H1 (cell line): Measurements from ENCODE around the gene PELO. TPM values are rescaled to one million over a fixed set of nuclear protein-coding genes. Genes with fewer than 3 reads are reported as not detected.

Experiments
- CTCF ChIA-PET: fragments of 300-600 bp; sonication (Branson Sonifier 250); formaldehyde crosslinking; loops from one replicate; lab custom pipeline; 2021; ENCODE audit not compliant: partially characterized antibody; lab: Charles Lee
- POLR2A ChIA-PET: fragments of 300-600 bp; sonication (Branson Sonifier 250); formaldehyde crosslinking; loops from one replicate; lab custom pipeline; 2021; ENCODE audit warnings: inconsistent platforms; ENCODE audit not compliant: partially characterized antibody; lab: Charles Lee
- DNase-seq, 2 experiments: peaks; one replicate each; pipeline versions ENCODE4 v3.0.0 to v3.0.0-alpha.2; 2010 to 2022; ENCODE audit warnings: low spot score in 2 of 2, low read depth in 1 of 2, mixed read lengths in 1 of 2
- FAIRE-seq: peaks from 2 replicates; lab custom pipeline; 2011; peaks lifted over from hg19 to GRCh38; lab: Jason Lieb, UNC
- H2AFZ ChIP-seq: 2 replicates; pipeline ENCODE4 v1.8.1; 2012; ENCODE audit warnings: low read length, inconsistent platforms
- H2AK5ac ChIP-seq: 2 replicates; pipeline ENCODE4 v1.6.1; 2013; ENCODE audit warnings: low read depth, low read length
- H2BK120ac ChIP-seq: replicated peaks from 2 replicates; pipeline ENCODE3; 2013; ENCODE audit warnings: low read depth, low read length, inconsistent platforms
- H2BK12ac ChIP-seq: 2 replicates; pipeline ENCODE4 v1.6.1; 2013; ENCODE audit warnings: low read depth, low read length
- H2BK15ac ChIP-seq: 2 replicates; pipeline ENCODE4 v1.6.1; 2013; ENCODE audit warnings: low read length
- H2BK20ac ChIP-seq: 2 replicates; pipeline ENCODE4 v1.6.1; 2013; ENCODE audit warnings: low read length
- H2BK5ac ChIP-seq: 2 replicates; pipeline ENCODE4 v1.6.1; 2013; ENCODE audit warnings: low read depth, low read length
- H3K14ac ChIP-seq: 2 replicates; pipeline ENCODE4 v1.6.1; 2013; ENCODE audit warnings: inconsistent platforms; ENCODE audit not compliant: insufficient read length
- H3K18ac ChIP-seq: 2 replicates; pipeline ENCODE4 v1.6.1; 2013; ENCODE audit warnings: low read length; ENCODE audit errors: extremely low read depth
- H3K23ac ChIP-seq: 2 replicates; pipeline ENCODE4 v1.6.1; 2013; ENCODE audit warnings: inconsistent platforms; ENCODE audit not compliant: insufficient read length
- H3K23me2 ChIP-seq: 2 replicates; pipeline ENCODE4 v1.6.1; 2013; ENCODE audit warnings: low read depth, low read length
- H3K27ac ChIP-seq: 2 replicates; pipeline ENCODE4 v1.6.1; 2011; ENCODE audit warnings: low read depth, low read length, inconsistent platforms
- H3K27me3 ChIP-seq, 4 experiments: replicated peaks in 1 of 4; 1 replicate in 1 of 4; 2 replicates in 3 of 4; pipeline versions ENCODE4 v1.6.1 to v1.8.1; 2011 to 2013; ENCODE audit warnings: low read length in 3 of 4, mild to moderate bottlenecking in 3 of 4, inconsistent platforms in 2 of 4, mixed read lengths in 2 of 4, moderate library complexity in 1 of 4; ENCODE audit not compliant: control insufficient read depth in 3 of 4, insufficient read depth in 3 of 4; ENCODE audit errors: extremely low read depth in 1 of 4
- H3K36me3 ChIP-seq, 4 experiments: 2 replicates each; pipeline versions ENCODE4 v1.6.1 to v1.8.1; 2011 to 2013; ENCODE audit warnings: mild to moderate bottlenecking in 4 of 4, low read length in 3 of 4, moderate library complexity in 2 of 4, control low read depth in 1 of 4, inconsistent platforms in 1 of 4; ENCODE audit not compliant: insufficient read depth in 4 of 4, control insufficient read depth in 2 of 4
- H3K4ac ChIP-seq: replicated peaks from 2 replicates; pipeline ENCODE3; 2013; ENCODE audit warnings: low read length, low read depth, mixed read lengths, inconsistent platforms; ENCODE audit not compliant: insufficient read length
- H3K4me1 ChIP-seq, 4 experiments: replicated peaks in 1 of 4; 1 replicate in 1 of 4; 2 replicates in 3 of 4; pipeline versions ENCODE4 v1.6.1 to v1.8.1; 2011 to 2013; ENCODE audit warnings: low read length in 3 of 4, inconsistent platforms in 2 of 4, mixed read lengths in 1 of 4; ENCODE audit not compliant: insufficient read depth in 4 of 4, control insufficient read depth in 3 of 4
- H3K4me2 ChIP-seq, 2 experiments: 2 replicates each; pipeline versions ENCODE4 v1.6.1 to v1.8.1; 2011 to 2013; ENCODE audit warnings: low read depth in 2 of 2, low read length in 2 of 2, control low read depth in 1 of 2, inconsistent platforms in 1 of 2, mild to moderate bottlenecking in 1 of 2; ENCODE audit not compliant: insufficient read depth in 1 of 2
- H3K4me3 ChIP-seq, 4 experiments: fragments of 200-600, 300-600 bp in 1 of 4; sonication (generic), shearing (Covaris generic), sonication (Bioruptor Twin) in 1 of 4; 2 replicates each; pipeline versions ENCODE4 v1.5.1 to v1.8.1; 2011 to 2016; ENCODE audit warnings: low read length in 4 of 4, low read depth in 3 of 4, control low read depth in 2 of 4, inconsistent platforms in 2 of 4, mild to moderate bottlenecking in 2 of 4, mixed read lengths in 1 of 4, moderate library complexity in 1 of 4; ENCODE audit not compliant: insufficient read depth in 2 of 4; ENCODE audit errors: extremely low read depth in 1 of 4
- H3K56ac ChIP-seq: replicated peaks from 2 replicates; pipeline ENCODE3; 2013; ENCODE audit warnings: low read depth, mild to moderate bottlenecking, mixed read lengths, low read length, inconsistent platforms; ENCODE audit not compliant: insufficient read length
- H3K79me1 ChIP-seq: 2 replicates; pipeline ENCODE4 v1.6.1; 2013; ENCODE audit warnings: low read depth, low read length, control low read depth
- H3K79me2 ChIP-seq, 2 experiments: 2 replicates each; pipeline versions ENCODE4 v1.6.1 to v1.8.1; 2012 to 2013; ENCODE audit warnings: low read length in 2 of 2, mild to moderate bottlenecking in 2 of 2, inconsistent platforms in 1 of 2; ENCODE audit not compliant: insufficient read depth in 2 of 2, control insufficient read depth in 1 of 2
- H3K9ac ChIP-seq, 4 experiments: replicated peaks in 1 of 4; 1 replicate in 1 of 4; 2 replicates in 3 of 4; pipeline versions ENCODE4 v1.6.1 to v1.8.1; 2011 to 2013; ENCODE audit warnings: low read depth in 3 of 4, low read length in 3 of 4, control low read depth in 2 of 4, mild to moderate bottlenecking in 2 of 4, moderate library complexity in 2 of 4, inconsistent platforms in 1 of 4; ENCODE audit errors: extremely low read depth in 1 of 4
- H3K9me3 ChIP-seq, 2 experiments: 2 replicates each; pipeline versions ENCODE4 v1.6.1 to v1.8.1; 2012 to 2013; ENCODE audit warnings: mild to moderate bottlenecking in 2 of 2, moderate library complexity in 2 of 2, control low read depth in 1 of 2, inconsistent platforms in 1 of 2, low read depth in 1 of 2, low read length in 1 of 2, mixed read lengths in 1 of 2; ENCODE audit not compliant: insufficient read depth in 2 of 2
- H4K20me1 ChIP-seq, 2 experiments: replicated peaks in 1 of 2; 2 replicates each; pipeline versions ENCODE3 to v1.8.1; 2011 to 2013; ENCODE audit warnings: inconsistent platforms in 2 of 2, low read length in 2 of 2, mild to moderate bottlenecking in 1 of 2; ENCODE audit not compliant: insufficient read depth in 2 of 2, control insufficient read depth in 1 of 2
- H4K5ac ChIP-seq: 2 replicates; pipeline ENCODE4 v1.6.1; 2013; ENCODE audit warnings: low read length, low read depth, mixed read lengths, inconsistent platforms; ENCODE audit not compliant: insufficient read length
- H4K8ac ChIP-seq: 2 replicates; pipeline ENCODE4 v1.8.0; 2013; ENCODE audit warnings: mild to moderate bottlenecking, moderate library complexity, low read length, inconsistent platforms; ENCODE audit not compliant: insufficient read depth; ENCODE audit errors: extremely low read depth
- H4K91ac ChIP-seq: replicated peaks from 2 replicates; pipeline ENCODE3; 2013; ENCODE audit warnings: low read length, mixed read lengths, inconsistent platforms; ENCODE audit not compliant: insufficient read length
- BRCA1 ChIP-seq: IDR thresholded peaks from 2 replicates; pipeline ENCODE4 v1.6.1; 2012; ENCODE audit warnings: low read depth, low read length, improper control_type of control experiment
- CHD2 ChIP-seq: IDR thresholded peaks from 2 replicates; pipeline ENCODE4 v1.6.1; 2012; ENCODE audit warnings: low read length, improper control_type of control experiment
- CTBP2 ChIP-seq: IDR thresholded peaks from 2 replicates; pipeline ENCODE4 v1.7.0; 2011; ENCODE audit warnings: borderline replicate concordance, mild to moderate bottlenecking, moderate library complexity, mixed read lengths, low read length; ENCODE audit not compliant: insufficient read depth, insufficient read length
- FOSL1 ChIP-seq: IDR thresholded peaks from 2 replicates; pipeline ENCODE4 v1.6.1; 2011; ENCODE audit warnings: mild to moderate bottlenecking, low read depth, low read length, moderate library complexity; ENCODE audit not compliant: insufficient read depth
- KDM4A ChIP-seq: IDR thresholded peaks from one replicate; pipeline ENCODE4 v1.7.1; 2012; ENCODE audit warnings: low read depth, mild to moderate bottlenecking, moderate library complexity, low read length, inconsistent platforms; ENCODE audit not compliant: severe bottlenecking
- KDM5A ChIP-seq: fragments of 200-600 bp; IDR thresholded peaks from 2 replicates; pipeline ENCODE4 v1.7.1; 2012; ENCODE audit warnings: mild to moderate bottlenecking, low read length, inconsistent platforms, mixed read lengths
- RFX5 ChIP-seq: IDR thresholded peaks from 2 replicates; pipeline ENCODE4 v1.6.1; 2011; ENCODE audit warnings: low read depth, low read length, improper control_type of control experiment, borderline replicate concordance
- SIRT6 ChIP-seq: IDR thresholded peaks from one replicate; pipeline ENCODE4 v1.7.1; 2012; ENCODE audit warnings: low read length, inconsistent platforms
- SUZ12 ChIP-seq: fragments of 200-600 bp; sonication (generic); IDR thresholded peaks from 2 replicates; pipeline ENCODE4 v1.6.1; 2012; ENCODE audit warnings: mild to moderate bottlenecking, inconsistent platforms, low read length, moderate library complexity, mixed read lengths
- polyA plus RNA-seq, 7 experiments: library from polyadenylated mRNA; depleted of rRNA in 3 of 7; stranded (reverse) in 5 of 7; unstranded in 2 of 7; fragments of >200 nt in 5 of 7; fragments of 200-250 nt in 2 of 7; gene quantifications; 1 replicate in 5 of 7; 2 replicates in 1 of 7; 4 replicates in 1 of 7; pipeline versions ENCODE4 v1.2.1 to v1.2.3, GENCODE V29; 2011 to 2013; ENCODE audit warnings: missing spikeins in 2 of 7, mixed read lengths in 2 of 7
- total RNA-seq: library from RNA; stranded (reverse); fragmentation: NEBNext Ultra II Directional; extraction: Animal tissue kit (Norgen Biotek cat#: 25700); gene quantifications from 2 replicates; pipeline ENCODE4 v1.2.1, GENCODE V29; 2021

The PELO gene
- total and polyA plus RNA-seq, 2 of the 8 experiments (the other 6 are each of a cell fraction or from before 2014, with no cell fraction given) = 10.8 to 18.5 TPM

- FAIRE-seq (no peak), DNase-seq (no peak)
- no peak overlapping the region for H3K27ac ChIP-seq
- no peak for TF ChIP-seq RFX5
- TF ChIP-seq FOSL1 = no peak
- no peak for TF ChIP-seq CTBP2
- TF ChIP-seq BRCA1 = no peak
- TF ChIP-seq CHD2 = no peak
- no peak for TF ChIP-seq KDM4A
- TF ChIP-seq KDM5A = no peak
- TF ChIP-seq SUZ12 = no peak
- TF ChIP-seq SIRT6 = no peak
These were observed 49.6 kb upstream of the PELO start for GRCh38 chr5:52738095-52738506.

More at GRCh38 chr5:52738095-52738506, 49.6 kb upstream of the PELO start:
- no peak overlapping the region for H3K4me3 ChIP-seq
- no peaks in the 10 kb centered on the region for H3K36me3 ChIP-seq
- no peak overlapping the region for H2BK15ac ChIP-seq
- H3K23ac ChIP-seq = no peak overlapping the region
- H3K56ac ChIP-seq = no peak overlapping the region
- no peak overlapping the region for H2BK120ac ChIP-seq
- H4K20me1 ChIP-seq = no peaks in the 10 kb centered on the region
- H3K4me1 ChIP-seq = no peaks in the 10 kb centered on the region
- no peak overlapping the region for H4K8ac ChIP-seq
- H3K4ac ChIP-seq = no peak overlapping the region
- no peak overlapping the region for H3K14ac ChIP-seq
- no peak overlapping the region for H3K9ac ChIP-seq
- no peak overlapping the region for H3K18ac ChIP-seq
- H3K9me3 ChIP-seq = no peaks in the 10 kb centered on the region
- no peak overlapping the region for H2BK5ac ChIP-seq
- no peak overlapping the region for H4K5ac ChIP-seq
- H2BK20ac ChIP-seq = no peak overlapping the region
- H3K27me3 ChIP-seq = no peaks in the 10 kb centered on the region
- ChIA-PET CTCF (interaction anchor here (1.0 to 1.1 kb wide), 2 partner anchors 12 to 61 kb away, joined by 4 read pairs; no protein-coding TSS in a partner anchor), POLR2A (interaction anchor here (0.8 kb wide), 1 partner anchor 62 kb away, joined by 3 read pairs; no protein-coding TSS in a partner anchor)
- H3K79me2 ChIP-seq = no peaks in the 10 kb centered on the region
- no peak overlapping the region for H2BK12ac ChIP-seq
- no peak overlapping the region for H4K91ac ChIP-seq
- no peaks in the 10 kb centered on the region for H3K79me1 ChIP-seq
- H3K23me2 ChIP-seq = no peaks in the 10 kb centered on the region
- H2AFZ ChIP-seq = no peak overlapping the region
- no peak overlapping the region for H3K4me2 ChIP-seq
- no peak overlapping the region for H2AK5ac ChIP-seq
